ENCODE data around the gene EHMT2.
"Not testable (repeated sequence)": the region's sequence is repeated elsewhere in the genome, so short reads cannot be mapped to it uniquely, and the experiment has no call there.

The EHMT2 gene

GRCh38 chr6:31911826-31912585 is 14.5 kb upstream of the EHMT2 start:
- no peak for DNase-seq

- not testable (repeated sequence) for DNase-seq
These were observed 11.8 kb upstream of the EHMT2 start for GRCh38 chr6:31909298-31909697.

GRCh38 chr6:31908791-31909190 is 11.3 kb upstream of the EHMT2 start:
- DNase-seq, result no peak

- DNase-seq, result not testable (repeated sequence)
These were observed 10.8 kb upstream of the EHMT2 start for GRCh38 chr6:31908255-31908654.

GRCh38 chr6:31907158-31907813 is 9.8 kb upstream of the EHMT2 start:
- peak; percentile 82 for DNase-seq

GRCh38 chr6:31906727-31907126 is 9.2 kb upstream of the EHMT2 start:
- not testable (repeated sequence) for DNase-seq

GRCh38 chr6:31906122-31906521 is 8.6 kb upstream of the EHMT2 start:
- no peak for DNase-seq

GRCh38 chr6:31905041-31905440 is 7.5 kb upstream of the EHMT2 start:
- DNase-seq, result no peak

- DNase-seq, result peak; percentile 63
These were observed 6.5 kb upstream of the EHMT2 start for GRCh38 chr6:31903957-31904356.

- peak; percentile 96 for DNase-seq
These were observed 4.6 kb upstream of the EHMT2 start, which contains the start of gene ZBTB12 for GRCh38 chr6:31901953-31902643. Gene ZBTB12 (minus strand): TSS chr6:31902086. CDS start chr6:31901305, 781 bp downstream.

- peak; percentile 86 for DNase-seq
These were observed 4.0 kb upstream of the EHMT2 start for GRCh38 chr6:31901415-31901952.

GRCh38 chr6:31900917-31901414 is 3.5 kb upstream of the EHMT2 start:
- no peak for DNase-seq

GRCh38 chr6:31899882-31900722 is 2.6 kb upstream of the EHMT2 start:
- DNase-seq, result peak; percentile 34

GRCh38 chr6:31899215-31899614 is 1.7 kb upstream of the EHMT2 start:
- no peak for DNase-seq

- DNase-seq, result peak; percentile 77
These were observed 999 bp upstream of the EHMT2 start for GRCh38 chr6:31898383-31899011.

GRCh38 chr6:31896856-31897611 is 464 bp downstream of the EHMT2 start:
- peak; percentile 26 for DNase-seq

GRCh38 chr6:31896493-31896855 is 1.0 kb downstream of the EHMT2 start:
- DNase-seq, result no peak

- DNase-seq, result peak; percentile 55
These were observed 4.7 kb downstream of the EHMT2 start for GRCh38 chr6:31892821-31893220.

GRCh38 chr6:31889331-31889972 is 8.0 kb downstream of the EHMT2 start:
- no peak for DNase-seq
